NK-92 treated with Interleukin-12 subunit alpha and Interleukin-12 subunit beta, amount 100 ng/mL, for 24 hours (cell line): ENCODE measurements around the gene THSD7B.
"Not testable (repeated sequence)": the region's sequence is repeated elsewhere in the genome, so short reads cannot be mapped to it uniquely, and the experiment has no call there.

Experiments
- DNase-seq: peaks from one replicate; lab custom pipeline; 2025; lab: John Stamatoyannopoulos, UW

Gene THSD7B

GRCh38 chr2:137254052-137254451, 488.7 kb downstream of the THSD7B start:
- DNase-seq, result no peak

- DNase-seq, result no peak
These were observed 490.0 kb downstream of the THSD7B start for GRCh38 chr2:137255345-137255744.

GRCh38 chr2:137255990-137256389, 490.6 kb downstream of the THSD7B start:
- DNase-seq, result no peak

GRCh38 chr2:137261881-137262585, 496.7 kb downstream of the THSD7B start:
- DNase-seq, result no peak

- no peak for DNase-seq
These were observed 497.2 kb downstream of the THSD7B start for GRCh38 chr2:137262594-137262993.

- no peak for DNase-seq
These were observed 522.7 kb downstream of the THSD7B start for GRCh38 chr2:137287913-137288639.

- DNase-seq, result no peak
These were observed 526.7 kb downstream of the THSD7B start for GRCh38 chr2:137291836-137292570.

GRCh38 chr2:137298377-137298776, 533.0 kb downstream of the THSD7B start:
- no peak for DNase-seq

- DNase-seq, result no peak
These were observed 535.6 kb downstream of the THSD7B start for GRCh38 chr2:137300987-137301386.

GRCh38 chr2:137302957-137303356, 537.6 kb downstream of the THSD7B start:
- no peak for DNase-seq

GRCh38 chr2:137316075-137316474, 550.7 kb downstream of the THSD7B start:
- no peak for DNase-seq

GRCh38 chr2:137321566-137321965, 556.2 kb downstream of the THSD7B start:
- DNase-seq, result no peak

- not testable (repeated sequence) for DNase-seq
These were observed 566.2 kb downstream of the THSD7B start for GRCh38 chr2:137331562-137331961.

GRCh38 chr2:137333386-137334165, 568.2 kb downstream of the THSD7B start:
- no peak for DNase-seq

GRCh38 chr2:137336067-137336466, 570.7 kb downstream of the THSD7B start:
- no peak for DNase-seq

GRCh38 chr2:137339051-137339450, 573.7 kb downstream of the THSD7B start:
- DNase-seq, result no peak

- no peak for DNase-seq
These were observed 580.6 kb downstream of the THSD7B start for GRCh38 chr2:137345994-137346393.

- DNase-seq, result no peak
These were observed 583.0 kb downstream of the THSD7B start for GRCh38 chr2:137348301-137348700.

- DNase-seq, result no peak
These were observed 592.3 kb downstream of the THSD7B start for GRCh38 chr2:137357634-137358033.

- DNase-seq, result no peak
These were observed 602.0 kb downstream of the THSD7B start for GRCh38 chr2:137367361-137367760.

GRCh38 chr2:137369106-137369505, 603.8 kb downstream of the THSD7B start:
- no peak for DNase-seq

- DNase-seq, result no peak
These were observed 613.8 kb downstream of the THSD7B start for GRCh38 chr2:137379186-137379585.
